ENCODE measurements around the gene PRPF31.

GRCh38 chr19:54158812-54159351 is 43.3 kb downstream of the PRPF31 start:
- TF ChIP-seq CEBPB (tag; IDR thresholded peaks at IDR 0.05) (no peak), HNRNPUL1 (IDR thresholded peaks at IDR 0.05; ENCODE audit: low read length) (no peak), MEF2D (tag; conservative IDR thresholded peaks at IDR 0.05; ENCODE audit: low read depth) (no peak), SREBF2 (CRISPR knock-in tag; IDR thresholded peaks at IDR 0.05) (no peak)
- TF ChIP-seq, protein P1, sequence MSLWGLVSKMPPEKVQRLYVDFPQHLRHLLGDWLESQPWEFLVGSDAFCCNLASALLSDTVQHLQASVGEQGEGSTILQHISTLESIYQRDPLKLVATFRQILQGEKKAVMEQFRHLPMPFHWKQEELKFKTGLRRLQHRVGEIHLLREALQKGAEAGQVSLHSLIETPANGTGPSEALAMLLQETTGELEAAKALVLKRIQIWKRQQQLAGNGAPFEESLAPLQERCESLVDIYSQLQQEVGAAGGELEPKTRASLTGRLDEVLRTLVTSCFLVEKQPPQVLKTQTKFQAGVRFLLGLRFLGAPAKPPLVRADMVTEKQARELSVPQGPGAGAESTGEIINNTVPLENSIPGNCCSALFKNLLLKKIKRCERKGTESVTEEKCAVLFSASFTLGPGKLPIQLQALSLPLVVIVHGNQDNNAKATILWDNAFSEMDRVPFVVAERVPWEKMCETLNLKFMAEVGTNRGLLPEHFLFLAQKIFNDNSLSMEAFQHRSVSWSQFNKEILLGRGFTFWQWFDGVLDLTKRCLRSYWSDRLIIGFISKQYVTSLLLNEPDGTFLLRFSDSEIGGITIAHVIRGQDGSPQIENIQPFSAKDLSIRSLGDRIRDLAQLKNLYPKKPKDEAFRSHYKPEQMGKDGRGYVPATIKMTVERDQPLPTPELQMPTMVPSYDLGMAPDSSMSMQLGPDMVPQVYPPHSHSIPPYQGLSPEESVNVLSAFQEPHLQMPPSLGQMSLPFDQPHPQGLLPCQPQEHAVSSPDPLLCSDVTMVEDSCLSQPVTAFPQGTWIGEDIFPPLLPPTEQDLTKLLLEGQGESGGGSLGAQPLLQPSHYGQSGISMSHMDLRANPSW (CRISPR knock-in tag; IDR thresholded peaks at IDR 0.05) = no peak; the same call in 1 of the 2 replicates
- TF ChIP-seq, protein P2, sequence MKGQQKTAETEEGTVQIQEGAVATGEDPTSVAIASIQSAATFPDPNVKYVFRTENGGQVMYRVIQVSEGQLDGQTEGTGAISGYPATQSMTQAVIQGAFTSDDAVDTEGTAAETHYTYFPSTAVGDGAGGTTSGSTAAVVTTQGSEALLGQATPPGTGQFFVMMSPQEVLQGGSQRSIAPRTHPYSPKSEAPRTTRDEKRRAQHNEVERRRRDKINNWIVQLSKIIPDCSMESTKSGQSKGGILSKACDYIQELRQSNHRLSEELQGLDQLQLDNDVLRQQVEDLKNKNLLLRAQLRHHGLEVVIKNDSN (CRISPR knock-in tag; IDR thresholded peaks at IDR 0.05) = no peak
